NCI-H524 treated with DMSO at 0.1 percent for 48 hours (cell line): ENCODE measurements around the gene CDC20.
A peak's percentile ranks its signal among the peaks of the same experiment; 100 is the strongest.
"Not testable (repeated sequence)": the region's sequence is repeated elsewhere in the genome, so short reads cannot be mapped to it uniquely, and the experiment has no call there.

Experiments
- DNase-seq: peaks from one replicate; lab custom pipeline; 2025; lab: John Stamatoyannopoulos, UW

Gene CDC20

GRCh38 chr1:43383449-43383848 is 24.7 kb downstream of the CDC20 start:
- no peak for DNase-seq

- DNase-seq = no peak
These were observed 27.9 kb downstream of the CDC20 start for GRCh38 chr1:43386676-43387075.

- DNase-seq = no peak
These were observed 29.3 kb downstream of the CDC20 start for GRCh38 chr1:43387976-43388599.

GRCh38 chr1:43388613-43389012 is 29.8 kb downstream of the CDC20 start:
- DNase-seq = no peak

GRCh38 chr1:43389326-43390313 is 30.8 kb downstream of the CDC20 start, which contains the start of the genes MED8 and SZT2:
TSS of gene MED8 (minus strand) at chr1:43389800. CDS start at chr1:43389764, 36 bp downstream.
TSS of gene SZT2 (plus strand) at chr1:43389899. CDS start at chr1:43389969, 70 bp downstream.
- peak; percentile 68 for DNase-seq

GRCh38 chr1:43392702-43393101 is 33.9 kb downstream of the CDC20 start:
- DNase-seq = no peak

- no peak for DNase-seq
These were observed 36.7 kb downstream of the CDC20 start for GRCh38 chr1:43395523-43395922.

- no peak for DNase-seq
These were observed 37.3 kb downstream of the CDC20 start for GRCh38 chr1:43396059-43396458.

- no peak for DNase-seq
These were observed 39.4 kb downstream of the CDC20 start for GRCh38 chr1:43398227-43398626.

- not testable (repeated sequence) for DNase-seq
These were observed 41.7 kb downstream of the CDC20 start for GRCh38 chr1:43400441-43400840.

- no peak for DNase-seq
These were observed 43.5 kb downstream of the CDC20 start for GRCh38 chr1:43402089-43402865.

GRCh38 chr1:43404353-43404752 is 45.6 kb downstream of the CDC20 start:
- DNase-seq = no peak

- DNase-seq = no peak
These were observed 46.6 kb downstream of the CDC20 start for GRCh38 chr1:43405219-43405875.

- no peak for DNase-seq
These were observed 47.1 kb downstream of the CDC20 start for GRCh38 chr1:43405876-43406234.

GRCh38 chr1:43410571-43410970 is 51.8 kb downstream of the CDC20 start:
- no peak for DNase-seq
